HG03442 (cell line): ENCODE results near the gene DDX10.

Source experiments
- ATAC-seq: cut with Tn5 transposase; IDR thresholded peaks from one replicate; pipeline ENCODE4 v1.9.1; 2021; ENCODE audit warnings: mild to moderate bottlenecking, moderate library complexity; ENCODE audit not compliant: unreplicated experiment

The DDX10 gene

GRCh38 chr11:108865406-108865805 lies 200.5 kb downstream of the DDX10 start:
- no peak for ATAC-seq

GRCh38 chr11:108866781-108867180 lies 201.9 kb downstream of the DDX10 start:
- no peak for ATAC-seq

GRCh38 chr11:108870373-108871020 lies 205.6 kb downstream of the DDX10 start:
- ATAC-seq = no peak

GRCh38 chr11:108871152-108871551 lies 206.3 kb downstream of the DDX10 start:
- ATAC-seq = no peak

GRCh38 chr11:108871867-108872266 lies 207.0 kb downstream of the DDX10 start:
- no peak for ATAC-seq

- ATAC-seq = no peak
Measured at GRCh38 chr11:108872781-108873291, 208.0 kb downstream of the DDX10 start.

- no peak for ATAC-seq
Measured at GRCh38 chr11:108873310-108873709, 208.4 kb downstream of the DDX10 start.

GRCh38 chr11:108873941-108874340 lies 209.1 kb downstream of the DDX10 start:
- no peak for ATAC-seq

- ATAC-seq = no peak
Measured at GRCh38 chr11:108875134-108875533, 210.3 kb downstream of the DDX10 start.

GRCh38 chr11:108877178-108877577 lies 212.3 kb downstream of the DDX10 start:
- no peak for ATAC-seq

- no peak for ATAC-seq
Measured at GRCh38 chr11:108880510-108880909, 215.6 kb downstream of the DDX10 start.

- ATAC-seq = no peak
Measured at GRCh38 chr11:108881131-108881530, 216.3 kb downstream of the DDX10 start.

- ATAC-seq = no peak
Measured at GRCh38 chr11:108882211-108882831, 217.5 kb downstream of the DDX10 start.

- no peak for ATAC-seq
Measured at GRCh38 chr11:108886005-108886659, 221.3 kb downstream of the DDX10 start.

- no peak for ATAC-seq
Measured at GRCh38 chr11:108886660-108887009, 221.8 kb downstream of the DDX10 start.

- no peak for ATAC-seq
Measured at GRCh38 chr11:108887436-108888238, 222.8 kb downstream of the DDX10 start.

- no peak for ATAC-seq
Measured at GRCh38 chr11:108890482-108891105, 225.7 kb downstream of the DDX10 start.

- no peak for ATAC-seq
Measured at GRCh38 chr11:108891143-108891542, 226.3 kb downstream of the DDX10 start.

- no peak for ATAC-seq
Measured at GRCh38 chr11:108891909-108892511, 227.1 kb downstream of the DDX10 start.
